Pancreas (tissue), 10 donors: Measurements from ENCODE around the gene RTKN. TPM values are rescaled to one million over a fixed set of nuclear protein-coding genes. Genes with fewer than 3 reads are reported as not detected.

Experiments used
- ATAC-seq, 4 donors: fragments of 200-7000 bp; cut with Tn5 transposase; one replicate each; pipeline versions ENCODE4 v1.8.0 to v1.9.1; 2020; ENCODE audit warnings: mild to moderate bottlenecking in 4 of 4, moderate library complexity in 4 of 4
- DNase-seq, 6 donors: peaks; one replicate each; pipeline ENCODE4 v3.0.0-alpha.2; 2020
- FAIRE-seq: peaks from 2 replicates; lab custom pipeline; 2012; peaks lifted over from hg19 to GRCh38; lab: Jason Lieb, UNC
- H3K27ac ChIP-seq, 4 donors: fragments of 200-600 bp; sonication (generic); 1 replicate in 3 of 4; 2 replicates in 1 of 4; pipeline versions ENCODE4 v1.5.0 to v1.8.0; 2020
- H3K27me3 ChIP-seq, 4 donors: fragments of 200-600 bp; one replicate each; pipeline ENCODE4 v1.8.0; 2021
- H3K36me3 ChIP-seq, 3 donors: fragments of 200-600 bp; sonication (generic) in 1 of 3; one replicate each; pipeline versions ENCODE4 v1.5.0 to v1.8.0; 2020 to 2021
- H3K4me1 ChIP-seq, 3 donors: fragments of 200-600 bp; one replicate each; pipeline ENCODE4 v1.8.0; 2021
- H3K4me3 ChIP-seq, 4 donors: fragments of 200-600 bp; sonication (generic) in 2 of 4; one replicate each; pipeline versions ENCODE4 v1.5.0 to v1.8.0; 2020 to 2021
- H3K9me3 ChIP-seq, 4 donors: fragments of 200-600 bp; one replicate each; pipeline ENCODE4 v1.8.0; 2021
- WGBS, 2 donors: extraction: QIAGEN DNeasy Blood & Tissue Kit; methylation state at CpG; one replicate each; pipeline ENCODE4 v1.1.7; 2013; 5-methylcytosine and 5-hydroxymethylcytosine counted together
- intact Hi-C, 3 donors: fragments of 100-400 bp; cut with DNase I; formaldehyde crosslinking; loops; one replicate each; pipeline versions ENCODE4 v1.11.1 to v1.14.2; 2022
- polyA plus RNA-seq, 2 donors: library from polyadenylated mRNA; stranded (reverse); fragments of 200-250 nt; gene quantifications; one replicate each; pipeline ENCODE4 v1.2.3, GENCODE V29; 2013
- total RNA-seq, 6 donors: library from RNA; stranded (reverse); fragmentation: NEBNext Ultra II Directional in 4 of 6; extraction: Animal tissue kit (Norgen Biotek cat#: 25700) in 4 of 6; gene quantifications; one replicate each; pipeline versions ENCODE4 v1.2.1 to v1.2.4, GENCODE V29; 2021 to 2023
- TF ChIP-seq, protein P1 (sequence below), 4 donors: fragments of 200-600 bp; sonication (generic) in 3 of 4; IDR thresholded peaks; one replicate each; pipeline versions ENCODE4 v1.5.0 to v1.8.0; 2021; ENCODE audit warnings: antibody characterized with exemption in 4 of 4
- donor health status: healthy with polysubstance abuse.
- donor health status: DM: no; HTN: no; CAD: no; lungs with moderate emphysema.
- donor health status: DM: no; HTN: no; CAD: no.
- donor health status: control.
- donor health status: control.
- donor health status: Bipolar disorder and iron deficiency.
- donor health status: DM: yes; HTN: yes; CAD: no.
- donor health status: DM: no; HTN: no; CAD: no.
- donor health status: DM: no; HTN: no; CAD: no.
- donor health status: DM: yes; HTN: yes; CAD: no.

RTKN gene
- total and polyA plus RNA-seq, 8 donors: 20.7 to 63.7 (median 30.8) TPM

DNA sequence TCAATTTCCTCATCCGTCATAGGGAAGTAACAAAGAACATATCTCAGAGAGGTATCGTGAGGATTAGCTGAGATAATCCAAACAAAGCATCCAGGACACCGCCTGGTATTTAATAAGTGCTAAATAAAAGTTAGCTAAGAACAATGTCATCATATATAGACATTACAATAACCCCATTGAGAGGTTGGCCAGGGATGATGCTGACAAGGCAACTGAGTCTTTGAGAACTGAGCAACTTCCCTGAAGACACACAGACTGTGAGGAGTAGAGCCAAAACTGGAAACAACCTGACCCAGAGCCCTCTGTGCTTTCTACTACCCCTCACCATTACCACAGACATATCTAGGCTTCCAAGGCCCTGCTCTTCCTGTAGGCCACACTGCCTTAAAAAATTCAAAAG is 60.0 kb downstream of the RTKN start:
- 94 to 100% methylated on average over 3 of the region's 3 CpGs for WGBS, 2 donors
- intact Hi-C loops: no loop called here
- DNase-seq (no peak), ATAC-seq (no peak), FAIRE-seq (no peak)
- Histone ChIP-seq H3K36me3 (peaks cover 0 to 7% (median 0%) of the 10 kb centered on the region in 3 donors), H3K9me3 (no peaks in the 10 kb centered on the region), H3K27ac (no peak overlapping the region), H3K4me3 (no peak overlapping the region), H3K27me3 (no peaks in the 10 kb centered on the region), H3K4me1 (peaks cover 9 to 23% (median 10%) of the 10 kb centered on the region in 3 donors)
- TF ChIP-seq, protein P1, sequence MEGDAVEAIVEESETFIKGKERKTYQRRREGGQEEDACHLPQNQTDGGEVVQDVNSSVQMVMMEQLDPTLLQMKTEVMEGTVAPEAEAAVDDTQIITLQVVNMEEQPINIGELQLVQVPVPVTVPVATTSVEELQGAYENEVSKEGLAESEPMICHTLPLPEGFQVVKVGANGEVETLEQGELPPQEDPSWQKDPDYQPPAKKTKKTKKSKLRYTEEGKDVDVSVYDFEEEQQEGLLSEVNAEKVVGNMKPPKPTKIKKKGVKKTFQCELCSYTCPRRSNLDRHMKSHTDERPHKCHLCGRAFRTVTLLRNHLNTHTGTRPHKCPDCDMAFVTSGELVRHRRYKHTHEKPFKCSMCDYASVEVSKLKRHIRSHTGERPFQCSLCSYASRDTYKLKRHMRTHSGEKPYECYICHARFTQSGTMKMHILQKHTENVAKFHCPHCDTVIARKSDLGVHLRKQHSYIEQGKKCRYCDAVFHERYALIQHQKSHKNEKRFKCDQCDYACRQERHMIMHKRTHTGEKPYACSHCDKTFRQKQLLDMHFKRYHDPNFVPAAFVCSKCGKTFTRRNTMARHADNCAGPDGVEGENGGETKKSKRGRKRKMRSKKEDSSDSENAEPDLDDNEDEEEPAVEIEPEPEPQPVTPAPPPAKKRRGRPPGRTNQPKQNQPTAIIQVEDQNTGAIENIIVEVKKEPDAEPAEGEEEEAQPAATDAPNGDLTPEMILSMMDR (IDR thresholded peaks at IDR 0.05): no peak

DNA sequence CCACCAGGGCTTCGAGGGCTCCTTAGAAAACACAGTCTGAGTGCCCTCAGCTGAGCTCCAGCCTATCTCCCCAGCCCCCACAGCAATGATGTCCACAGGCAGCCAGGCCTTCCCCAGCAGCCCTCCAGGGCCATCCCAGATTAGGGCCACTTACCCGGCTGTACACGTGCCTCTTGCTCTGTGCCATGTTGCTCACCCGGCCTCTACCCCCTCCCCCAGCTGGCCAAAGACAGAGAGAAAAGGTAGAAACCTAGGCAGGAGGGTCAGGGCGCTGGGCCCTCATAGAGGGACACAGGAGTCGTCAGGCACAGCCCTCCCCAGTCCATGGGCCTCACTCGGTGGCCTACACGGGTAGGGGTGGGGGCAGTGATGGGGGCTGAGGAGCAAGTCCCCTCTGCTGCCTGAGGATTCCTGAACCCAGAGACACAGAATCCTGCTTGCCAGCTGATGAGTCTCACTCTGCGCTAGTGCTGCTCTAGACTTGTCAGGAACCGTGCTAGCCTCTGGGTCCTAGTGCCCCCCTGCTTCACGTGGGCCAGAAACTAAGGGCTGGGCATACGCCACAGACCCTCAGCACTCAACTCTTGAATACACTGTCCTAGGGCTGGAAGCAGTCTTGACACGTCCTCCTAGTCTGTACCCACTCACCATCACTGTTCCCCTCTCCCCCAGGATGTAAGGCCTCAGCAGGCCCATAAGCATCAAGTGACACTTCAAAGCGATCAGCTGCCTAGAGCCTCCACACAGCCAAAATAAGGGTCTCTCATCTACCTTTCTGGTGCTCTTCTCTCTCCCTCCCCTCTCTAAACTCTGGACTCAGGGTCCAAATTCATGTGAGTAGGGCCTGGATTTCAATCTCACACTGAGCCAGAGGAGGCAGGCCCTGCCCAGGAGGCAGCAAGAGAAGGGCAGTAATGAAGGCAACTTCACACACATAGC is 61.6 kb downstream of the RTKN start, which contains the start of gene DCTN1:
Gene DCTN1, minus strand, starts transcription at position 461 of the 939 bp plus-strand sequence. Its CDS starts 274 bp downstream, at position 187.
- peak within 1 kb of the TSS in 2 of 4 donors; percentile 16 to 35 for H3K4me3 ChIP-seq
- H3K9me3 ChIP-seq: no peaks in the 10 kb centered on the region
- 27% methylated on average over 14 of the region's 14 CpGs for WGBS, 2 donors
- TF ChIP-seq, protein P1 (IDR thresholded peaks at IDR 0.05): no peak
- intact Hi-C loops: no loop called here
- H3K4me1 ChIP-seq: peaks cover 9 to 23% (median 10%) of the 10 kb centered on the region in 3 donors
- no peaks in the 10 kb centered on the region for H3K27me3 ChIP-seq
- ATAC-seq (peak; percentile 56 to 80 (median 73)), DNase-seq (peak in 4 of 6 donors; percentile 13 to 38 (median 26)), FAIRE-seq (no peak)
- no peak within 1 kb of the TSS for H3K27ac ChIP-seq
- peaks cover 0 to 8% (median 0%) of the 10 kb centered on the region in 3 donors for H3K36me3 ChIP-seq

DNA sequence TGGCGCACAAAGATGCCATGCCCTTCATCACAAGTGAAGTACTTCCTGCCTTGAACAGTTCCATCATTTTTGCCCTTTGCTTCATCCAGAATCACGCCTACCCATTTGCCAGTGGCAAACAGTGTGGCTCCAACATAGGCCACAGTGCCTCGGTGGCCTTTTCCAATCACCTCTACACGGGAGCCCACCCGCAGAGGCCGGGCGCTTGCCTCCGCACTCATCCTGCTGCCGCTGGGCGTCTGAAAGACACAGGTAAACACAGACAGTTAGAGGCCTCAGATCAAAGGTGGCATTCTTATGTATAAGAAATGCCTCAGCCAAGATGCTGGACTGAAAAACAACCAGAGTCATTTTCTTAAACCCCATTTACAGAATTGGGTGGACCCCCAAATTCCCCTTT is 63.7 kb downstream of the RTKN start:
- FAIRE-seq (no peak), DNase-seq (no peak), ATAC-seq (no peak)
- intact Hi-C loops: no loop called here
- peaks cover 0 to 9% (median 1%) of the 10 kb centered on the region in 3 donors for H3K4me1 ChIP-seq
- TF ChIP-seq, protein P1 (IDR thresholded peaks at IDR 0.05): no peak
- no peak overlapping the region for H3K27ac ChIP-seq
- H3K36me3 ChIP-seq: peaks cover 0 to 8% (median 0%) of the 10 kb centered on the region in 3 donors
- no peak overlapping the region for H3K4me3 ChIP-seq
- 87 to 88% methylated on average over 10 of the region's 10 CpGs for WGBS, 2 donors
- no peaks in the 10 kb centered on the region for H3K9me3 ChIP-seq
- H3K27me3 ChIP-seq: no peaks in the 10 kb centered on the region

DNA sequence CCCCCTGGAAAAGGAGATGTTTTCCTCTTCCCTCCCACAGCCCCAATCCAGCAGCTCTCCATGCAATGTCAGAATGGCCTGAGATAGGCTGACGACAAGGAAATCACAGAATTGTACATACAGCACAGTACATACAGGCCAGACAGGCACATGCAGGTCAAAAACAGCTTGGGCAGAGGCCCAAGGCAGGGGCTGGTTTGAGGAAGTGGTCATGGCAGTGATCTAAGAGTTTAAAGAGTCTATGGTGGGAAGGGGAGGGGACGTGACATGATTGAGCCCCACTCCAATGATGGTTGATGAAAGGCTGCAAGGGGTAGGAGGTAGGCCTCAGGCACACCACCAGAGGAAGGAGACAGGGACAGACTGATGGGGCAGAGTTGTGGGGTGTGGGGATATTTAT is 65.9 kb downstream of the RTKN start:
- ATAC-seq (no peak), DNase-seq (no peak), FAIRE-seq (no peak)
- TF ChIP-seq, protein P1 (IDR thresholded peaks at IDR 0.05): no peak
- Histone ChIP-seq H3K27me3 (no peaks in the 10 kb centered on the region), H3K4me3 (no peak overlapping the region), H3K36me3 (peaks cover 0 to 11% (median 0%) of the 10 kb centered on the region in 3 donors), H3K4me1 (peaks cover 0 to 6% (median 0%) of the 10 kb centered on the region in 3 donors), H3K27ac (no peak overlapping the region), H3K9me3 (no peaks in the 10 kb centered on the region)
- 88 to 96% methylated on average over 2 of the region's 2 CpGs for WGBS, 2 donors
- intact Hi-C loops: no loop called here

Other genes with a start within 250 kb of the RTKN start
- 100 to 1,000 TPM in 1 of 6 donors, 10 to 100 TPM in 5; 23.7 to 288 (median 31.9) TPM for gene MTHFD2, start 243.3 kb downstream of the RTKN start, total RNA-seq
- gene MTHFD2, start 243.3 kb downstream of the RTKN start, polyA plus RNA-seq: 10 to 100 TPM; 10.2 to 14.3 TPM
- 1 to 10 TPM in 5 of 6 donors, under 1 TPM in 1; 0.60 to 2.2 (median 1.4) TPM for gene SLC4A5, start 98.5 kb downstream of the RTKN start, total RNA-seq
- 1 to 10 TPM; 1.2 to 1.8 TPM for gene SLC4A5, start 98.5 kb downstream of the RTKN start, polyA plus RNA-seq
- gene DCTN1, start 61.6 kb downstream of the RTKN start, total RNA-seq: 10 to 100 TPM; 37.7 to 64.3 (median 48.1) TPM
- 10 to 100 TPM; 75.9 to 84.7 TPM for gene DCTN1, start 61.6 kb downstream of the RTKN start, polyA plus RNA-seq
- gene C2orf81, start 20.3 kb downstream of the RTKN start, total RNA-seq: 1 to 10 TPM in 5 of 6 donors, under 1 TPM in 1; 0.87 to 2.7 (median 1.5) TPM
- 1 to 10 TPM; 5.4 to 6.5 TPM for gene C2orf81, start 20.3 kb downstream of the RTKN start, polyA plus RNA-seq
- gene WDR54, start 20.2 kb downstream of the RTKN start, total RNA-seq: 1 to 10 TPM; 3.1 to 6.2 (median 3.7) TPM
- gene WDR54, start 20.2 kb downstream of the RTKN start, polyA plus RNA-seq: 10 to 100 TPM in 1 of 2 donors, 1 to 10 TPM in 1; 6.6 to 22.8 TPM
- gene INO80B, start 13.2 kb upstream of the RTKN start, total RNA-seq: 10 to 100 TPM; 17.1 to 38.8 (median 28.3) TPM
- 10 to 100 TPM; 51.8 to 68.7 TPM for gene INO80B, start 13.2 kb upstream of the RTKN start, polyA plus RNA-seq
- gene WBP1, start 16.5 kb upstream of the RTKN start, total RNA-seq: 10 to 100 TPM; 29.1 to 50.4 (median 37.4) TPM
- 100 to 1,000 TPM in 1 of 2 donors, 10 to 100 TPM in 1; 85.8 to 149 TPM for gene WBP1, start 16.5 kb upstream of the RTKN start, polyA plus RNA-seq
- gene MOGS, start 23.4 kb upstream of the RTKN start, total RNA-seq: 10 to 100 TPM; 27.7 to 49.5 (median 36.6) TPM
- gene MOGS, start 23.4 kb upstream of the RTKN start, polyA plus RNA-seq: 10 to 100 TPM; 47.1 to 59.9 TPM
- 10 to 100 TPM; 37.6 to 60.0 (median 39.4) TPM for gene MRPL53, start 30.7 kb upstream of the RTKN start, total RNA-seq
- 10 to 100 TPM; 52.3 to 54.6 TPM for gene MRPL53, start 30.7 kb upstream of the RTKN start, polyA plus RNA-seq
- 10 to 100 TPM in 1 of 6 donors, 1 to 10 TPM in 5; 4.9 to 11.6 (median 5.7) TPM for gene CCDC142, start 41.1 kb upstream of the RTKN start, total RNA-seq
- 10 to 100 TPM in 1 of 2 donors, 1 to 10 TPM in 1; 5.7 to 14.0 TPM for gene CCDC142, start 41.1 kb upstream of the RTKN start, polyA plus RNA-seq
- gene TTC31, start 41.1 kb upstream of the RTKN start, total RNA-seq: 10 to 100 TPM; 10.1 to 17.2 (median 11.3) TPM
- 10 to 100 TPM; 18.1 to 21.2 TPM for gene TTC31, start 41.1 kb upstream of the RTKN start, polyA plus RNA-seq
- 1 to 10 TPM in 3 of 6 donors, under 1 TPM in 3; 0.21 to 2.3 (median 0.85) TPM for gene LBX2, start 57.7 kb upstream of the RTKN start, total RNA-seq
- 1 to 10 TPM; 1.3 TPM for gene LBX2, start 57.7 kb upstream of the RTKN start, polyA plus RNA-seq
- 10 to 100 TPM in 4 of 6 donors, 1 to 10 TPM in 2; 8.8 to 14.9 (median 11.0) TPM for gene PCGF1, start 65.8 kb upstream of the RTKN start, total RNA-seq
- gene PCGF1, start 65.8 kb upstream of the RTKN start, polyA plus RNA-seq: 10 to 100 TPM; 14.2 to 16.4 TPM
- gene TLX2, start 72.5 kb upstream of the RTKN start, total RNA-seq: not detected
- gene TLX2, start 72.5 kb upstream of the RTKN start, polyA plus RNA-seq: under 1 TPM in 1 of 2 donors, not detected in 1; 0.12 TPM
- gene DQX1, start 84.3 kb upstream of the RTKN start, total RNA-seq: under 1 TPM in 1 of 6 donors, not detected in 5; 0.16 TPM
- under 1 TPM; 0.07 to 0.15 TPM for gene DQX1, start 84.3 kb upstream of the RTKN start, polyA plus RNA-seq
- gene AUP1, start 87.8 kb upstream of the RTKN start, total RNA-seq: 10 to 100 TPM; 62.1 to 91.0 (median 67.9) TPM
- 100 to 1,000 TPM; 246 to 258 TPM for gene AUP1, start 87.8 kb upstream of the RTKN start, polyA plus RNA-seq
- gene HTRA2, start 88.0 kb upstream of the RTKN start, total RNA-seq: 10 to 100 TPM in 4 of 6 donors, 1 to 10 TPM in 2; 8.5 to 17.6 (median 10.8) TPM
- gene HTRA2, start 88.0 kb upstream of the RTKN start, polyA plus RNA-seq: 10 to 100 TPM; 16.9 to 24.3 TPM
- 1 to 10 TPM in 4 of 6 donors, under 1 TPM in 2; 0.35 to 7.5 (median 1.2) TPM for gene LOXL3, start 112.0 kb upstream of the RTKN start, total RNA-seq
- gene LOXL3, start 112.0 kb upstream of the RTKN start, polyA plus RNA-seq: 1 to 10 TPM; 2.0 TPM
- gene DOK1, start 112.8 kb upstream of the RTKN start, total RNA-seq: 10 to 100 TPM in 1 of 6 donors, 1 to 10 TPM in 5; 5.7 to 14.0 (median 7.4) TPM
- gene DOK1, start 112.8 kb upstream of the RTKN start, polyA plus RNA-seq: 1 to 10 TPM; 7.1 to 8.5 TPM
- under 1 TPM; 0.13 to 0.66 (median 0.27) TPM for gene M1AP, start 206.4 kb upstream of the RTKN start, total RNA-seq
- gene M1AP, start 206.4 kb upstream of the RTKN start, polyA plus RNA-seq: under 1 TPM; 0.11 to 0.45 TPM
- 1 to 10 TPM; 1.9 to 5.9 (median 3.1) TPM for gene SEMA4F, start 212.3 kb upstream of the RTKN start, total RNA-seq
- 1 to 10 TPM; 1.9 to 2.9 TPM for gene SEMA4F, start 212.3 kb upstream of the RTKN start, polyA plus RNA-seq